Endometrial microvascular endothelial cells (primary cell): ENCODE measurements around the gene OR10P1. TPM values are rescaled to one million over a fixed set of nuclear protein-coding genes. Genes with fewer than 3 reads are reported as not detected.
"Not testable (repeated sequence)": the region's sequence is repeated elsewhere in the genome, so short reads cannot be mapped to it uniquely, and the experiment has no call there.

ENCODE experiments used
- in situ Hi-C: cut with HindIII; loops from 2 replicates; pipeline ENCODE4 v1.10.0; 2017; ENCODE audit warnings: low sequenced_read_pairs, low pct_unique_long_range_greater_than_20kb; ENCODE audit errors: inconsistent ontology term
- total RNA-seq: library from RNA; depleted of rRNA; stranded (reverse); fragments of >200 nt; gene quantifications from one replicate; pipeline ENCODE4 v1.2.3, GENCODE V29; 2015; ENCODE audit errors: inconsistent ontology term

The OR10P1 gene, protein sequence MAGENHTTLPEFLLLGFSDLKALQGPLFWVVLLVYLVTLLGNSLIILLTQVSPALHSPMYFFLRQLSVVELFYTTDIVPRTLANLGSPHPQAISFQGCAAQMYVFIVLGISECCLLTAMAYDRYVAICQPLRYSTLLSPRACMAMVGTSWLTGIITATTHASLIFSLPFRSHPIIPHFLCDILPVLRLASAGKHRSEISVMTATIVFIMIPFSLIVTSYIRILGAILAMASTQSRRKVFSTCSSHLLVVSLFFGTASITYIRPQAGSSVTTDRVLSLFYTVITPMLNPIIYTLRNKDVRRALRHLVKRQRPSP
- not detected for total RNA-seq

GRCh38 chr12:55636853-55637252 lies at the start of gene OR10P1:
Gene OR10P1 (plus strand): TSS chr12:55636892. CDS start chr12:55636892, 0 bp downstream.
- in situ Hi-C loops, result no loop called here

GRCh38 chr12:55590152-55590551 lies 46.5 kb upstream of the OR10P1 start:
- in situ Hi-C loops, result not testable (repeated sequence)

DNA sequence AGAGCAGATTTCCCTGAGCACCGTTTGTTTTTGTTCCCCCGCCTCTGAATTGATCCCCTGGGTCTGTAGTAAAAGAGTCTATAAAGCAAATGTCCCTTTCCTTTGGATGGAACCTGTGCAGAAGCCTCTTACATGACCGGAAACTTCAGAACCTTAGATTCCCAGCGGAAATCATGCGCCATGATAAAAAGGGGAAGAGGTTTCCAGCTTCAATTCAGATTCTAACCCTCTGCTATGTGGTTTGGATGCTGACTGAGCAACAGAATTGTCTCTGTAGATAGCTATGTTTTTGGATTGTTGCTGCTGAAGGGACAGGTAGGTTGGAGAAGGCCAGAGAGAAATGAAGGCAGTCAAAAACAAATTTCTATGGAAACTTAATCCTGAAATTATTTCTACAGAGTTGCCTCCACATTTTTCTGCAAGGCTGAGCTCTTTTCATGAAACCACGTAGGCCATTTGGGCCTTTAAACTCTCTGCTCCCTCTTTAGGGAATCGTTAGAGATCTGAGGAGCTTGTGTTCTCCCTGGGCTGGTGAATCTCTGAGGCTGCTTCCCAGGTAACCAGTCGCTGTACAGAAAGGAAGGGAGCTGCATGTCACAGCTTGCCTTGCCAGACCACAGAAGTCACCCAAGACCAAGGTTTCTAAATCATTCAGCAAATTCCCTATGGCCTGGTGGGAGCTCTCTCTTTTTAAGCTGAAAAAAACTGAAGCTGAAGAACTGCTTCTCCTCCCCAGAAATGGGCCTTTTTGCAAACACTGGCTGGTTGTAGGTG lies 28.7 kb upstream of the OR10P1 start:
- in situ Hi-C loops, result no loop called here

GRCh38 chr12:55610598-55610997 lies 26.1 kb upstream of the OR10P1 start:
- in situ Hi-C loops, result no loop called here

DNA sequence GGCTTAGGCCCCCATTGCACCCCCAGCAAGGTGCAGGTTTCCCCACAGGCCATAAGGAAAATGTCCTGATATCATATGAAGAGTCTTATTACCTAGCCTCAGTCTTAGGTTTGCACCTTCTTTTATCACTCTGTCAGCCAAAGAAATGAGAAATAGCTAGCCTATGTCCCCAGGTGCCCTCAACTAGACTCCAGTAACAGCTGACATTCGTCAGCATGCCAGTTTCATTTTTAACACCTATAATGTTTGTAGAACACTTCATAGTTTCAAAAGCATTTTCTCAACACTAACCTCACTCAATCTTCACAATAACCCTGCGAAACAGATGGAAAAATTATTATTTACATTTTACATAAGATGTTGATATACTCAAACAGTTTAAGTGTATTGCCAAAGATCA lies 24.0 kb upstream of the OR10P1 start:
- in situ Hi-C loops, result no loop called here

- in situ Hi-C loops, result no loop called here
Measured at GRCh38 chr12:55614764-55615163, 21.9 kb upstream of the OR10P1 start.

- in situ Hi-C loops, result no loop called here
Measured at GRCh38 chr12:55619354-55620138, 17.1 kb upstream of the OR10P1 start.

DNA sequence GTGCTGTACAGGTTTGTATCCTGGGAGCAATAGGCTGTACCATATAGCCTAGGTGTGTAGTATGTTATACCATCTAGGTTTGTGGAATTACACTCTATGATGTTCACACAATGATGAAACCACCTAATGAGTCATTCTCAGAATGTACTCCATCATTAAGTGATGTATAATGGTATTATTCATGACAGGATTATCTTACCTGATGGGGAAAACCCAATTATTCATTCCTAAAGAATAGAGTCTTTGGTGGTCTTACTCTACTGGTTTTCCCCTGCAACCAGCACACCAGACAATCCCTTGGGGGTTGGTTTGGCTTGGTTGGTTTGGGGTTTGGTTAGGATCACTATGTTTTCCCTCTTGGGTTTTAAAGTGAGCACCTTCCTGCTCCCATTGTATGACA lies 12.6 kb upstream of the OR10P1 start:
- in situ Hi-C loops, result no loop called here

GRCh38 chr12:55626154-55626553 lies 10.5 kb upstream of the OR10P1 start:
- in situ Hi-C loops, result no loop called here

GRCh38 chr12:55629058-55629841 lies 7.4 kb upstream of the OR10P1 start:
- in situ Hi-C loops, result no loop called here

- in situ Hi-C loops, result no loop called here
Measured at GRCh38 chr12:55631056-55631455, 5.6 kb upstream of the OR10P1 start.

DNA sequence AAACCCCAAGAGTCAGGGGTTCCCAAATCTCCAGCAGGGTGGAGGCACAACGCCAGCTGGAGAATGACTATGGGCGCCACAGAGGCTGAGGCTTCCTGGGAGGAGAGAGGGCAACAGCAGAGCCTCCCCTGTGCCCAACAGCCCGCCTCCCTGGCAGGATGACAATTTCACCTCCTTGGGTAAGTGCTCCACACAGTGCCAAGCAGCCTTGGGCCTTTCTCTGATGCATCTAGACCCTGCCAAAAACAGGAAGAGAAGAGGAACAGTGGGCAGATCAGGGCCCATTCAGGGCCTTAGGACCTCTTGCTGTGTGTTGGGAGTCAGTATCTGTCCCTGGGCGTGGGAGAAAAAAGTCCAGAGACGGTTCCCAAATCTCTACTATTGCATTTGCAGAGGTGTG lies 5.0 kb upstream of the OR10P1 start:
- in situ Hi-C loops, result no loop called here

- in situ Hi-C loops, result no loop called here
Measured at GRCh38 chr12:55633151-55633550, 3.5 kb upstream of the OR10P1 start.

DNA sequence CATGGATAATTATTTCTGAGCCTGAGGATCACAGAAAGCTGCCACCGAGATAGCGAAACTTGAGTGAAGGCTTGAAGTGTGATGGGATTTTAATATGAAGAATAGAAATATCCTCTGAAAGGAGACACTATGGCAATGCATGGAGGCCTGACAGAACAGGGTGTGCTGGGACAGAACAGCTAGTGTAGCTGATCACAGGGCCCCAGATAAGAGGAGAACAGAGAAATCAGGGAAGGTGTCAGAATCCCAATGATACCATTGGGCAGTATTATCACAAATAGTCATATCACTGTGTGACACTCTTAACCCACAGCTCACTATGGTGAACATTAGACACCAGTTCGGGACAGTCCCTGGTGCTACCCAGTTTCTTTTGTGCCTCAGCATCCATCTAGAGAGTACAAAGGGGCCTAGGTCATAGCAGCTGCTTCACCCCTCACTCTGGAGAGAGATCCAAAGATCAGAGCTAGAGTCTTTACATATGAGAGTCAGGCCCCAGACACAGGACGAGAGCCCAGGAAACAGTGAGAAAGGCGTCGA lies 506 bp upstream of the OR10P1 start:
- in situ Hi-C loops, result no loop called here

DNA sequence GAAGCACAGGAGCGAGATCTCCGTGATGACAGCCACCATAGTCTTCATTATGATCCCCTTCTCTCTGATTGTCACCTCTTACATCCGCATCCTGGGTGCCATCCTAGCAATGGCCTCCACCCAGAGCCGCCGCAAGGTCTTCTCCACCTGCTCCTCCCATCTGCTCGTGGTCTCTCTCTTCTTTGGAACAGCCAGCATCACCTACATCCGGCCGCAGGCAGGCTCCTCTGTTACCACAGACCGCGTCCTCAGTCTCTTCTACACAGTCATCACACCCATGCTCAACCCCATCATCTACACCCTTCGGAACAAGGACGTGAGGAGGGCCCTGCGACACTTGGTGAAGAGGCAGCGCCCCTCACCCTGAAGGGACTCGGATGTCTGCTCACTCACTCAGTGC lies 775 bp downstream of the OR10P1 start:
- in situ Hi-C loops, result no loop called here

- in situ Hi-C loops, result no loop called here
Measured at GRCh38 chr12:55641595-55641994, 4.9 kb downstream of the OR10P1 start.

DNA sequence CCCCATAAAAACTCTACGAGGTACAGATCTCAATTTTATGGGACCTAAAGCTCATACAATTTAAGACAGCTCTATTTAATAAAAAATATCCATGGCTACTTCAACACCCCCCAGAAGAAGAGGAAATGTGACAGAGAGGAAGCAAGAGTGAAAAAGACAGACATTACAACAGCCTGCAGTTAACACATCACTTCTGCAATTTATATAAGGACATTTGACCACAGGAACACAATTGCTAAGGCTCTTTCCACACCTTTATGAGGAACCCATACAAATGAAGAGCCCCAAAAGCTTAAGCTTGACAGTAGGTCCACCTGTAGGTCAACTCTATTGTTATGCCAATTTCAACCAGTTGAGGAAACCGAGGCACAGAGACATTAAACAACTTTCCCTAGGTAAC lies 5.6 kb downstream of the OR10P1 start:
- in situ Hi-C loops, result no loop called here

- in situ Hi-C loops, result no loop called here
Measured at GRCh38 chr12:55642669-55643068, 6.0 kb downstream of the OR10P1 start.

GRCh38 chr12:55644591-55644990 lies 7.9 kb downstream of the OR10P1 start:
- in situ Hi-C loops, result no loop called here
